Lung (tissue), 12 donors: ENCODE data around the gene GNA12. TPM values are rescaled to one million over a fixed set of nuclear protein-coding genes. Genes with fewer than 3 reads are reported as not detected.

ENCODE experiments used
- ATAC-seq: fragments of 200-7000 bp; cut with Tn5 transposase; one replicate; pipeline ENCODE4 v1.9.1; 2020; ENCODE audit warnings: moderate number of reproducible peaks; ENCODE audit not compliant: insufficient read depth, low FRiP score
- DNase-seq, 3 donors: peaks; one replicate each; pipeline ENCODE4 v3.0.0-alpha.2; 2013 to 2017
- H3K27ac ChIP-seq, 2 donors: one replicate each; pipeline ENCODE4 v1.5.1; 2013; ENCODE audit warnings: mild to moderate bottlenecking in 2 of 2, moderate library complexity in 2 of 2, control low read depth in 1 of 2, inconsistent platforms in 1 of 2, low read depth in 1 of 2, low read length in 1 of 2
- H3K27me3 ChIP-seq, 3 donors: one replicate each; pipeline ENCODE4 v1.5.1; 2013; ENCODE audit warnings: low read length in 2 of 3; ENCODE audit not compliant: control insufficient read depth in 3 of 3, insufficient read depth in 3 of 3
- H3K36me3 ChIP-seq, 4 donors: one replicate each; pipeline ENCODE4 v1.5.1; 2013; ENCODE audit warnings: low read length in 4 of 4, mild to moderate bottlenecking in 1 of 4, moderate library complexity in 1 of 4; ENCODE audit not compliant: control insufficient read depth in 4 of 4, insufficient read depth in 4 of 4
- H3K4me1 ChIP-seq, 5 donors: one replicate each; pipeline ENCODE4 v1.5.1; 2013; ENCODE audit warnings: low read length in 5 of 5, mild to moderate bottlenecking in 2 of 5, moderate library complexity in 1 of 5; ENCODE audit not compliant: control insufficient read depth in 5 of 5, insufficient read depth in 5 of 5
- H3K4me3 ChIP-seq: one replicate; pipeline ENCODE4 v1.5.1; 2013; ENCODE audit warnings: mild to moderate bottlenecking, control low read depth, moderate library complexity
- H3K9ac ChIP-seq, 2 donors: one replicate each; pipeline ENCODE4 v1.5.1; 2013; ENCODE audit warnings: low read length in 2 of 2, control low read depth in 1 of 2; ENCODE audit not compliant: insufficient read depth in 1 of 2
- H3K9me3 ChIP-seq, 4 donors: one replicate each; pipeline ENCODE4 v1.5.1; 2013; ENCODE audit warnings: low read length in 3 of 4, mild to moderate bottlenecking in 1 of 4, moderate library complexity in 1 of 4; ENCODE audit not compliant: control insufficient read depth in 4 of 4, insufficient read depth in 3 of 4
- CTCF ChIP-seq: IDR thresholded peaks from 2 replicates; pipeline ENCODE4 v1.5.1; 2012; ENCODE audit warnings: mild to moderate bottlenecking; ENCODE audit errors: control extremely low read depth, extremely low read depth
- WGBS, 2 donors: extraction: QIAGEN DNeasy Blood & Tissue Kit; methylation state at CpG; one replicate each; pipeline ENCODE4 v1.1.7; 2013; 5-methylcytosine and 5-hydroxymethylcytosine counted together
- polyA plus RNA-seq, 2 donors: library from polyadenylated mRNA; stranded (reverse); fragments of 200-250 nt; gene quantifications; one replicate each; pipeline ENCODE4 v1.2.1, GENCODE V29; 2013
- total RNA-seq, 2 donors: library from RNA; depleted of rRNA in 1 of 2; stranded (reverse); fragments of >200 nt in 1 of 2; gene quantifications; one replicate each; pipeline ENCODE4 v1.2.1, GENCODE V29; 2014 to 2021
- donor health status: control.
- donor health status: control.
- donor health status: Bipolar disorder and iron deficiency.
- donor health status: healthy.
- donor health status: DM: yes; HTN: yes; CAD: no.

Gene GNA12
- total and polyA plus RNA-seq, 4 donors, result 11.0 to 51.9 (median 33.5) TPM

- WGBS, 2 donors, result 87 to 89% methylated on average over 23 of the region's 23 CpGs
Observed at GRCh38 chr7:2723138-2723850, 120.8 kb downstream of the GNA12 start.

DNA sequence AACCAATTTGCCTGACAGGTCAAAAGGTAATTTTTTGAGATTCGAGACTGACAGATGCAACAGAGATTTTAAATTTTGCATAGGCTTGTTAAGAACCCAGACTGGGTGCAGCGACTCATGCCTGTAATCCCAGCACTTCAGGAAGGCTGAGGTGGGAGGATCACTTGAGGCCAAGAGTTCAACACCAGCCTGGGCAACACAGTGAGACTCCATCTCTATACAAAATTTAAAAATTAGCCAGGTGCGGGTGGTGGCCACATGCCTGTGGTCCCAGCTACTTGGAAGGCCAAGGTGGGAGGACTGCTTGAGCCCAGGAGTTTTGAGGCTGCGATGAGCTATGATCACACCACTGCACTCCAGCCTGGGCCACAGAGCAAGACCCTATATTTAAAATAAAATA, 121.5 kb downstream of the GNA12 start:
- TF ChIP-seq CTCF, result no peak
- 93 to 94% methylated on average over 4 of the region's 4 CpGs for WGBS, 2 donors
- ATAC-seq, result no peak
- no peak overlapping the region for H3K27ac ChIP-seq
- H3K27me3 ChIP-seq, result no peaks in the 10 kb centered on the region
- H3K9me3 ChIP-seq, result no peaks in the 10 kb centered on the region
- peaks cover 0 to 10% (median 2%) of the 10 kb centered on the region in 5 donors for H3K4me1 ChIP-seq
- DNase-seq, result no peak
- H3K4me3 ChIP-seq, result no peak overlapping the region
- no peak overlapping the region for H3K9ac ChIP-seq
- peaks cover 0 to 16% (median 7%) of the 10 kb centered on the region in 4 donors for H3K36me3 ChIP-seq

More at GRCh38 chr7:2723138-2723850, 120.8 kb downstream of the GNA12 start:
- TF ChIP-seq CTCF, result no peak
- DNase-seq (no peak), ATAC-seq (no peak)
- H3K4me3 ChIP-seq, result no peak overlapping the region
- H3K9me3 ChIP-seq, result no peaks in the 10 kb centered on the region
- peaks cover 0 to 6% (median 0%) of the 10 kb centered on the region in 5 donors for H3K4me1 ChIP-seq
- no peak overlapping the region for H3K9ac ChIP-seq
- peaks cover 0 to 16% (median 7%) of the 10 kb centered on the region in 4 donors for H3K36me3 ChIP-seq
- no peak overlapping the region for H3K27ac ChIP-seq
- no peaks in the 10 kb centered on the region for H3K27me3 ChIP-seq

DNA sequence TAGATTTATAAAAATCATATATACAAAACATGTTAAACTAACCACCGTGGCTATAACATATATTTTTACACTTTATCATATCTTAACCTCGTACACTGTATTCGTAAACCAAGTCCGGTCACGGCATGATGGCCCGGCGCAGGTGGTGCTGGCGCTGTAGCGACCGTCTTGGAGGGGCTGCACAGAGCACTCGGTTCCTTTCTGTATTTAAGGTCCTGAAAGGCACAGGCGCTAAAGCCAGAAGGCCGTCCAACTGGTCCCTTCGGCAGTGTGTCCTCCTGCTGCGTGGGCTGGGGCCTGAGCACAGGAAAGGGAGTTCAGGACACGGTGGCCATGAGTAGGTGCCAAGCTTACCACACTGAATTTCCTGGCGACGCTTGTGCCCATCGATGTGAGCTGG, 122.3 kb downstream of the GNA12 start:
- Histone ChIP-seq H3K9ac (no peak overlapping the region), H3K27ac (no peak overlapping the region), H3K27me3 (no peaks in the 10 kb centered on the region), H3K9me3 (no peaks in the 10 kb centered on the region), H3K4me3 (no peak overlapping the region), H3K4me1 (peaks cover 0 to 18% (median 6%) of the 10 kb centered on the region in 5 donors), H3K36me3 (peaks cover 0 to 16% (median 7%) of the 10 kb centered on the region in 4 donors)
- TF ChIP-seq CTCF, result no peak
- 93 to 96% methylated on average over 19 of the region's 19 CpGs for WGBS, 2 donors
- DNase-seq, result no peak
- ATAC-seq, result no peak
